ENCODE data around the gene ESPN. TPM values are rescaled to one million over a fixed set of nuclear protein-coding genes. Genes with fewer than 3 reads are reported as not detected.

Gene ESPN
- total RNA-seq, 4 donors from 2014 or later = 0.47 to 0.92 (median 0.81) TPM; not detected in 1

GRCh38 chr1:6440198-6441126 lies 15.9 kb downstream of the ESPN start:
- TF ChIP-seq CTCF (IDR thresholded peaks at IDR 0.05) = peak in 1 of 4 experiments; percentile 48
- no peak for TF ChIP-seq POLR2A (IDR thresholded peaks at IDR 0.05)
- Histone ChIP-seq H3K4me3 (peak overlapping the region in 1 of 2 donors; percentile 23), H3K9me3 (no peaks in the 10 kb centered on the region), H3K27me3 (peaks cover 89% of the 10 kb centered on the region), H3K27ac (no peak overlapping the region), H3K4me1 (peaks cover 0 to 11% (median 5%) of the 10 kb centered on the region in 3 donors), H3K36me3 (no peaks in the 10 kb centered on the region)
- WGBS, 2 donors (ENCODE audit: low coverage in 1 of 2) = 18% methylated on average over 4 of the region's 101 CpGs; no CpG with 5 or more reads in 1 of the 2 donors
- ATAC-seq = no peak

GRCh38 chr1:6441586-6441985 lies 17.0 kb downstream of the ESPN start:
- WGBS, 2 donors (ENCODE audit: low coverage in 1 of 2) = 60% methylated on average over 2 of the region's 7 CpGs; no CpG with 5 or more reads in 1 of the 2 donors
- H3K27ac ChIP-seq = no peak overlapping the region
- H3K4me1 ChIP-seq = peaks cover 0 to 11% (median 5%) of the 10 kb centered on the region in 3 donors
- peaks cover 92% of the 10 kb centered on the region for H3K27me3 ChIP-seq
- H3K4me3 ChIP-seq = no peak overlapping the region
- no peaks in the 10 kb centered on the region for H3K36me3 ChIP-seq
- no peak for ATAC-seq
- TF ChIP-seq POLR2AphosphoS5 (IDR thresholded peaks at IDR 0.05) = no peak
- no peak for TF ChIP-seq POLR2A (IDR thresholded peaks at IDR 0.05)
- no peak for TF ChIP-seq CTCF (IDR thresholded peaks at IDR 0.05)
- TF ChIP-seq EP300 (IDR thresholded peaks at IDR 0.05) = no peak
- no peaks in the 10 kb centered on the region for H3K9me3 ChIP-seq

DNA sequence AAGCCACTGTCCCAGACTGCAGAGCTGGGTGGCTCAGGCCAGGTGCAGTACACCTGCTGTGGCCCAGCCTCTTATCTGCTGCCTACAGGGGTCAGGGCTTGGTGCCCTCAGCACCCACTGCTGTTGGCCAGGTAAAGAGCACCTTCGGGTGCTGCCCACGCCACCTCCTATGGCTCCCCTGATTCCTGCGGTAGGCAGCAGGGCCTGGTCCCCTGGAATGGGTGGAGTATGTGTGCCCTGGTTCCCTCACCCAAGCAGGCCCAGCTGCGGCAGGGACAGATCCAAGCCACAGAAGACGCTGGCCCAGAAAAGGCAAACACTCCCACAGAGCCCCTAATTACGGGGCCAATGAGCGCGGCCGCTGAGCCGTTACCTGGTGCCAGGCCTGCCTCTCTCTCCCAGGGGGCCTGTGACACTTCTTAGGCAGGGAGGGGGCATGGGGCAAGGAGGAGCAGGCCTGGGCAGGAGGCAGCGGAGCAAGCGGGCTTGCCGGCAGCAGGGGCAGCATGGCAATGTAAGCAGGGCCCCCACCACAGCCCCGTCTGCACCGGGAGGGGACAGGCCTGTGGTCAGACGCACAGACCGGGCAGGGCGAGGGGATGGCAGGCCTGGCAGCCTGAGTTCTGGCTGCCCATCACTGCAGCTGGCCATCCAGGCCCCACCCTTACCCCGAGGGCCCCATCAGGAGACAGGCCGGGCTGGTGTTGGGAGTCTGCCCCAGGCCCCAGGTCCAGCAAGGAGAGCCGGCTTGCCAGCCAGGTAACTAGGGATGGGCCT lies 19.0 kb downstream of the ESPN start:
- Histone ChIP-seq H3K27me3 (peaks cover 92% of the 10 kb centered on the region), H3K36me3 (no peaks in the 10 kb centered on the region), H3K4me1 (peaks cover 0 to 28% (median 13%) of the 10 kb centered on the region in 3 donors), H3K9me3 (no peaks in the 10 kb centered on the region), H3K4me3 (no peak overlapping the region), H3K27ac (no peak overlapping the region)
- no peak for ATAC-seq
- 70% methylated on average over 2 of the region's 21 CpGs; no CpG with 5 or more reads in 1 of the 2 donors for WGBS, 2 donors (ENCODE audit: low coverage in 1 of 2)
- TF ChIP-seq POLR2A (IDR thresholded peaks at IDR 0.05) (no peak), POLR2AphosphoS5 (IDR thresholded peaks at IDR 0.05) (no peak), CTCF (IDR thresholded peaks at IDR 0.05) (no peak), EP300 (IDR thresholded peaks at IDR 0.05) (no peak)

- peaks cover 92% of the 10 kb centered on the region for H3K27me3 ChIP-seq
- no peak for TF ChIP-seq CTCF (IDR thresholded peaks at IDR 0.05)
Measured at GRCh38 chr1:6444377-6444776, 19.8 kb downstream of the ESPN start.

More at GRCh38 chr1:6444377-6444776, 19.8 kb downstream of the ESPN start:
- no CpG with 5 or more reads among the region's 15 CpGs for WGBS, 2 donors (ENCODE audit: low coverage in 1 of 2)
- Histone ChIP-seq H3K27ac (no peak overlapping the region), H3K36me3 (no peaks in the 10 kb centered on the region), H3K9me3 (no peaks in the 10 kb centered on the region), H3K4me3 (no peak overlapping the region), H3K4me1 (peaks cover 0 to 37% (median 13%) of the 10 kb centered on the region in 3 donors)
- ATAC-seq = no peak

All from gastroesophageal sphincter (tissue), 4 donors.